B cell (primary cell): ENCODE measurements around the gene COL19A1. TPM values are rescaled to one million over a fixed set of nuclear protein-coding genes. Genes with fewer than 3 reads are reported as not detected.
A peak's percentile ranks its signal among the peaks of the same experiment; 100 is the strongest.

ENCODE experiments used
- ATAC-seq: fragments of 200-7000 bp; cut with Tn5 transposase; one replicate; pipeline ENCODE4 v1.10.0; 2021; ENCODE audit warnings: low read depth, mild to moderate bottlenecking, moderate number of reproducible peaks, moderate library complexity
- CTCF ChIA-PET: fragments of 350-600 bp; sonication (Branson Sonifier 250); formaldehyde crosslinking; loops from one replicate; lab custom pipeline; 2021; ENCODE audit warnings: antibody characterized with exemption, inconsistent platforms; lab: Charles Lee
- POLR2A ChIA-PET: fragments of 350-600 bp; sonication (Branson Sonifier 250); formaldehyde crosslinking; loops from one replicate; lab custom pipeline; 2021; ENCODE audit warnings: antibody characterized with exemption; lab: Charles Lee
- DNase-seq: peaks from one replicate; pipeline ENCODE4 v3.0.0; 2013
- H2AFZ ChIP-seq: 2 replicates; pipeline ENCODE4 v1.6.1; 2012; ENCODE audit warnings: mild to moderate bottlenecking, low read depth, low read length; ENCODE audit not compliant: insufficient read depth, poor library complexity, severe bottlenecking
- H3K27ac ChIP-seq, 2 donors: 1 replicate in 1 of 2; 2 replicates in 1 of 2; pipeline ENCODE4 v1.5.1; 2012 to 2013; ENCODE audit warnings: low read length in 2 of 2, mild to moderate bottlenecking in 2 of 2, moderate library complexity in 1 of 2
- H3K27me3 ChIP-seq, 4 experiments: fragments of 200-600 bp in 1 of 4; sonication (generic) in 1 of 4; replicated peaks in 1 of 4; 1 replicate in 2 of 4; 2 replicates in 2 of 4; pipeline versions ENCODE4 v1.6.1 to v1.7.0; 2013 to 2016; ENCODE audit warnings: low read length in 3 of 4, mild to moderate bottlenecking in 2 of 4, mixed read lengths in 1 of 4, moderate library complexity in 1 of 4; ENCODE audit not compliant: insufficient read depth in 4 of 4, control insufficient read depth in 3 of 4; ENCODE audit errors: control extremely low read depth in 1 of 4
- H3K36me3 ChIP-seq, 2 experiments: replicated peaks in 1 of 2; 1 replicate in 1 of 2; 2 replicates in 1 of 2; pipeline versions ENCODE4 v1.6.1 to v1.7.1; 2013; ENCODE audit warnings: low read length in 1 of 2; ENCODE audit not compliant: insufficient read depth in 2 of 2, control insufficient read depth in 1 of 2; ENCODE audit errors: control extremely low read depth in 1 of 2, extremely low read depth in 1 of 2
- H3K4me1 ChIP-seq, 2 donors: fragments of 200-600 bp in 1 of 2; sonication (generic) in 1 of 2; 1 replicate in 1 of 2; 2 replicates in 1 of 2; pipeline versions ENCODE4 v1.5.1 to v1.6.1; 2013 to 2017; ENCODE audit warnings: low read length in 2 of 2; ENCODE audit not compliant: control insufficient read depth in 2 of 2, insufficient read depth in 2 of 2
- H3K4me2 ChIP-seq: replicated peaks from 2 replicates; pipeline ENCODE3; 2012; ENCODE audit warnings: mild to moderate bottlenecking, low read depth, low read length; ENCODE audit not compliant: poor library complexity, severe bottlenecking
- H3K4me3 ChIP-seq, 5 experiments: fragments of 200-600 bp in 1 of 5; sonication (generic) in 1 of 5; 1 replicate in 3 of 5; 2 replicates in 2 of 5; pipeline versions ENCODE4 v1.5.1 to v1.7.0; 2011 to 2016; ENCODE audit warnings: low read length in 4 of 5, mild to moderate bottlenecking in 4 of 5, low read depth in 2 of 5, control low read depth in 1 of 5, moderate library complexity in 1 of 5; ENCODE audit not compliant: insufficient read depth in 1 of 5; ENCODE audit errors: control extremely low read depth in 1 of 5, extremely low read depth in 1 of 5
- H3K79me2 ChIP-seq: fragments of 200-600 bp; sonication (generic); one replicate; pipeline ENCODE4 v1.6.0; 2016; ENCODE audit warnings: low read length; ENCODE audit not compliant: control insufficient read depth, insufficient read depth
- H3K9ac ChIP-seq: fragments of 200-600 bp; sonication (generic); 2 replicates; pipeline ENCODE4 v1.6.1; 2017; ENCODE audit warnings: mild to moderate bottlenecking, low read length, moderate library complexity
- H3K9me3 ChIP-seq, 3 donors: one replicate each; pipeline versions ENCODE4 v1.6.1 to v1.7.1; 2013; ENCODE audit warnings: low read length in 2 of 3; ENCODE audit not compliant: control insufficient read depth in 2 of 3, insufficient read depth in 1 of 3; ENCODE audit errors: control extremely low read depth in 1 of 3
- H4K20me1 ChIP-seq: 2 replicates; pipeline ENCODE4 v1.6.0; 2012; ENCODE audit warnings: mild to moderate bottlenecking, low read length; ENCODE audit not compliant: insufficient read depth, control insufficient read depth, poor library complexity, severe bottlenecking
- H3K27ac Mint-ChIP-seq: one replicate; pipeline ENCODE4 v1.8.0; 2021; ENCODE audit warnings: mixed read lengths
- H3K27me3 Mint-ChIP-seq: one replicate; pipeline ENCODE4 v1.8.0; 2021; ENCODE audit warnings: mixed read lengths
- H3K4me1 Mint-ChIP-seq: one replicate; pipeline ENCODE4 v1.8.0; 2021; ENCODE audit warnings: mixed read lengths
- H3K4me3 Mint-ChIP-seq: one replicate; pipeline ENCODE4 v1.8.0; 2021; ENCODE audit warnings: mixed read lengths
- H3K9me3 Mint-ChIP-seq: one replicate; pipeline ENCODE4 v1.8.0; 2022; ENCODE audit warnings: mixed read lengths; ENCODE audit not compliant: insufficient read depth
- CTCF ChIP-seq: fragments of 200-600 bp; IDR thresholded peaks from one replicate; pipeline ENCODE4 v1.8.0; 2022; ENCODE audit warnings: antibody characterized with exemption, mild to moderate bottlenecking
- EZH2 ChIP-seq: IDR thresholded peaks from 2 replicates; pipeline ENCODE4 v1.6.1; 2012; ENCODE audit warnings: borderline replicate concordance, low read depth, mild to moderate bottlenecking, moderate library complexity, low read length; ENCODE audit not compliant: insufficient read depth, poor library complexity, severe bottlenecking
- WGBS: methylation state at CpG from one replicate; pipeline ENCODE4 v1.1.5; 2013; ENCODE audit warnings: missing lambda C conversion rate; ENCODE audit not compliant: insufficient coverage; 5-methylcytosine and 5-hydroxymethylcytosine counted together
- intact Hi-C: fragments of 100-400 bp; cut with micrococcal nuclease; formaldehyde crosslinking; loops from one replicate; pipeline ENCODE4 v1.10.0; 2022
- polyA minus RNA-seq: library from RNA; depleted of rRNA, polyadenylated mRNA; stranded (reverse); fragments of >200 nt; gene quantifications from 2 replicates; pipeline ENCODE4 v1.2.3, GENCODE V29; 2012
- polyA plus RNA-seq: library from polyadenylated mRNA; depleted of rRNA; stranded (reverse); fragments of >200 nt; gene quantifications from 2 replicates; pipeline ENCODE4 v1.2.3, GENCODE V29; 2012
- total RNA-seq, 2 donors: library from RNA; stranded (reverse); fragments of 120-200 nt in 1 of 2; gene quantifications; 1 replicate in 1 of 2; 2 replicates in 1 of 2; pipeline versions ENCODE4 v1.2.3 to v1.2.4, GENCODE V29; 2013 to 2022

The COL19A1 gene
- 56.9 and 61.4 TPM in 2 replicates for total RNA-seq
- 107 TPM for total RNA-seq (2013)
- polyA plus RNA-seq = 14.6 and 23.8 TPM in 2 replicates
- polyA minus RNA-seq = 51.9 and 78.3 TPM in 2 replicates

GRCh38 chr6:69866351-69866769 is at the start of gene COL19A1:
Gene COL19A1 (plus strand): TSS chr6:69866556. CDS start chr6:69879568, 13,012 bp downstream.
- intact Hi-C loops = loop anchor here (1.0 to 10.0 kb wide), 7 partner anchors 46 to 548 kb away; partner anchors contain the start of gene FAM135A
- ChIA-PET CTCF (interaction anchor here (0.6 to 4.2 kb wide), 20 partner anchors 13 to 243 kb away, joined by 3 to 66 read pairs (median 6); partner anchors contain the start of gene LMBRD1), POLR2A (interaction anchor here (0.8 to 5.5 kb wide), 7 partner anchors 10 to 72 kb away, joined by 3 to 38 read pairs (median 6); partner anchors contain the start of gene LMBRD1)
- Mint-ChIP-seq H3K27me3 (no peaks in the 10 kb centered on the region), H3K4me3 (peak within 1 kb of the TSS; percentile 93), H3K27ac (peak within 1 kb of the TSS; percentile 95), H3K4me1 (peaks cover 68% of the 10 kb centered on the region), H3K9me3 (no peaks in the 10 kb centered on the region)
- Histone ChIP-seq H3K4me2 (peak within 1 kb of the TSS; percentile 77), H3K36me3 (no peaks in the 10 kb centered on the region), H2AFZ (peak within 1 kb of the TSS; percentile 64), H3K27me3 (no peaks in the 10 kb centered on the region), H3K79me2 (peaks cover 83% of the 10 kb centered on the region), H3K9ac (peak within 1 kb of the TSS; percentile 90), H3K4me3 (peak within 1 kb of the TSS; percentile 52 to 88 (median 78)), H4K20me1 (no peaks in the 10 kb centered on the region), H3K4me1 (peaks cover 36 to 57% of the 10 kb centered on the region in 2 donors), H3K27ac (peak within 1 kb of the TSS; percentile 91 to 96), H3K9me3 (no peaks in the 10 kb centered on the region)
- 0% methylated on average over 18 of the region's 19 CpGs for WGBS
- ATAC-seq = peak; percentile 54
- TF ChIP-seq CTCF = no peak
- TF ChIP-seq EZH2 = no peak
- peak; percentile 81 for DNase-seq

- peak overlapping the region; percentile 96 for H3K27ac Mint-ChIP-seq
- peak overlapping the region; percentile 45 for H3K9ac ChIP-seq
- H3K79me2 ChIP-seq = peaks cover 4% of the 10 kb centered on the region
- TF ChIP-seq EZH2 (no peak), CTCF (no peak)
- H3K4me3 Mint-ChIP-seq = peak overlapping the region; percentile 90
- ChIA-PET CTCF (interaction anchor here (0.9 to 7.4 kb wide), 5 partner anchors 18 to 63 kb away, joined by 3 to 67 read pairs (median 3); partner anchors contain the start of genes COL19A1 and LMBRD1), POLR2A (interaction anchor here (1.5 kb wide), 1 partner anchor 65 kb away, joined by 6 read pairs; no protein-coding TSS in a partner anchor)
- no peaks in the 10 kb centered on the region for H3K27me3 Mint-ChIP-seq
- H2AFZ ChIP-seq = peak overlapping the region; percentile 76
- 75% methylated on average over 1 of the region's 3 CpGs for WGBS
- no peaks in the 10 kb centered on the region for H3K27me3 ChIP-seq
- H3K4me3 ChIP-seq = peak overlapping the region in 1 of 5 experiments; percentile 42
- peak; percentile 32 for ATAC-seq
- H3K9me3 Mint-ChIP-seq = no peaks in the 10 kb centered on the region
- no peaks in the 10 kb centered on the region for H4K20me1 ChIP-seq
- H3K27ac ChIP-seq = peak overlapping the region; percentile 75 to 89
- peaks cover 53% of the 10 kb centered on the region for H3K4me1 Mint-ChIP-seq
- intact Hi-C loops = loop anchor here (1.0 to 2.0 kb wide), 3 partner anchors 19 to 64 kb away; partner anchors contain the start of gene COL19A1
- peak overlapping the region; percentile 67 for H3K4me2 ChIP-seq
- DNase-seq = peak; percentile 63
- H3K4me1 ChIP-seq = peaks cover 47 to 55% of the 10 kb centered on the region in 2 donors
- no peaks in the 10 kb centered on the region for H3K9me3 ChIP-seq
- H3K36me3 ChIP-seq = no peaks in the 10 kb centered on the region
Measured at GRCh38 chr6:69816569-69816968, 49.8 kb upstream of the COL19A1 start.
